Fibroblast of lung (primary cell): ENCODE results near the gene SEZ6L.

Experiments
- EZH2 ChIP-seq: IDR thresholded peaks from 2 replicates; pipeline ENCODE4 v1.5.1; 2012; ENCODE audit warnings: low read length, control low read depth, mild to moderate bottlenecking; ENCODE audit errors: missing control alignments
- TF ChIP-seq, protein P1 (sequence below), 2 donors: IDR thresholded peaks in 1 of 2; conservative IDR thresholded peaks in 1 of 2; 1 replicate in 1 of 2; 2 replicates in 1 of 2; pipeline ENCODE4 v1.5.1; 2011 to 2012; ENCODE audit warnings: low read length in 2 of 2, control low read depth in 1 of 2, inconsistent platforms in 1 of 2, low read depth in 1 of 2, mild to moderate bottlenecking in 1 of 2

DNA sequence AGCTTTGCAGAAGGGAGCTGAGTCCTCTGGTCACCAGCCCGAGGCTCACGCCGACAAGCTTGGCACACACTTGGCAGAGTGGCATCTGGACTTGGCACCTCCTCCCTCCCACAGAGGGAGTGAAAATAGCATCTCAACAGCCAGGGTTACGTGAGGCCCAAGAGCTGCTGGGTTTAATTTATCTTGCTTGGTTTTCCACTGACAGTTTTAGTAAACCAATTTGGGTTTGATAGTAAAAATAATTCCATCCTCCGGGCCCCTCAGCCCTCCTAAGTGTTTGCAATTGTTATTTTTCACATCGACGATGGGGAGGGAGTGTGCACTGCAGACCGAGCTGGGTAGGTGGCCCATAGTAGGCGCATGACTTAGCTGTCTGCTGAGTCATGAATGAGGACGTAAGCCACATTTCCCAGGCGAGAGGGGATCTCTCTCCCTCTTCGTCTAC is 152.2 kb downstream of the SEZ6L start:
- TF ChIP-seq EZH2, result no peak
- TF ChIP-seq, protein P1, sequence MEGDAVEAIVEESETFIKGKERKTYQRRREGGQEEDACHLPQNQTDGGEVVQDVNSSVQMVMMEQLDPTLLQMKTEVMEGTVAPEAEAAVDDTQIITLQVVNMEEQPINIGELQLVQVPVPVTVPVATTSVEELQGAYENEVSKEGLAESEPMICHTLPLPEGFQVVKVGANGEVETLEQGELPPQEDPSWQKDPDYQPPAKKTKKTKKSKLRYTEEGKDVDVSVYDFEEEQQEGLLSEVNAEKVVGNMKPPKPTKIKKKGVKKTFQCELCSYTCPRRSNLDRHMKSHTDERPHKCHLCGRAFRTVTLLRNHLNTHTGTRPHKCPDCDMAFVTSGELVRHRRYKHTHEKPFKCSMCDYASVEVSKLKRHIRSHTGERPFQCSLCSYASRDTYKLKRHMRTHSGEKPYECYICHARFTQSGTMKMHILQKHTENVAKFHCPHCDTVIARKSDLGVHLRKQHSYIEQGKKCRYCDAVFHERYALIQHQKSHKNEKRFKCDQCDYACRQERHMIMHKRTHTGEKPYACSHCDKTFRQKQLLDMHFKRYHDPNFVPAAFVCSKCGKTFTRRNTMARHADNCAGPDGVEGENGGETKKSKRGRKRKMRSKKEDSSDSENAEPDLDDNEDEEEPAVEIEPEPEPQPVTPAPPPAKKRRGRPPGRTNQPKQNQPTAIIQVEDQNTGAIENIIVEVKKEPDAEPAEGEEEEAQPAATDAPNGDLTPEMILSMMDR (conservative IDR thresholded peaks at IDR 0.05 in 1 of 2, IDR thresholded peaks at IDR 0.05 in 1 of 2; ENCODE audit: low read depth in 1 of 2, low read length in 2 of 2), result no peak
